NCI-H1048 (cell line): Measurements from ENCODE around the gene SLC4A3.
"Not testable (repeated sequence)": the region's sequence is repeated elsewhere in the genome, so short reads cannot be mapped to it uniquely, and the experiment has no call there.

Experiments used
- DNase-seq: peaks from one replicate; lab custom pipeline; 2025; lab: John Stamatoyannopoulos, UW

The SLC4A3 gene

GRCh38 chr2:219645631-219646527 is 18.4 kb downstream of the SLC4A3 start:
- DNase-seq = no peak

GRCh38 chr2:219648176-219648575 is 20.7 kb downstream of the SLC4A3 start:
- no peak for DNase-seq

GRCh38 chr2:219648963-219649362 is 21.5 kb downstream of the SLC4A3 start:
- no peak for DNase-seq

- DNase-seq = no peak
These were observed 23.2 kb downstream of the SLC4A3 start for GRCh38 chr2:219650426-219651248.

GRCh38 chr2:219651656-219652055 is 24.2 kb downstream of the SLC4A3 start:
- not testable (repeated sequence) for DNase-seq

GRCh38 chr2:219656526-219656925 is 29.1 kb downstream of the SLC4A3 start:
- no peak for DNase-seq

- no peak for DNase-seq
These were observed 30.9 kb downstream of the SLC4A3 start for GRCh38 chr2:219658196-219658846.

- DNase-seq = no peak
These were observed 31.4 kb downstream of the SLC4A3 start for GRCh38 chr2:219658874-219659273.

GRCh38 chr2:219661197-219661954 is 33.9 kb downstream of the SLC4A3 start:
- no peak for DNase-seq

- DNase-seq = no peak
These were observed 34.5 kb downstream of the SLC4A3 start for GRCh38 chr2:219661955-219662395.

GRCh38 chr2:219662566-219662965 is 35.1 kb downstream of the SLC4A3 start:
- no peak for DNase-seq

GRCh38 chr2:219663116-219663762 is 35.8 kb downstream of the SLC4A3 start:
- DNase-seq = no peak

- no peak for DNase-seq
These were observed 36.6 kb downstream of the SLC4A3 start for GRCh38 chr2:219664041-219664440.

GRCh38 chr2:219664944-219665343 is 37.5 kb downstream of the SLC4A3 start:
- no peak for DNase-seq

- DNase-seq = no peak
These were observed 38.5 kb downstream of the SLC4A3 start for GRCh38 chr2:219665926-219666325.

- DNase-seq = no peak
These were observed 40.9 kb downstream of the SLC4A3 start for GRCh38 chr2:219668316-219668715.

- no peak for DNase-seq
These were observed 43.0 kb downstream of the SLC4A3 start for GRCh38 chr2:219670386-219670785.

- DNase-seq = no peak
These were observed 43.8 kb downstream of the SLC4A3 start for GRCh38 chr2:219671279-219671678.

- DNase-seq = no peak
These were observed 45.0 kb downstream of the SLC4A3 start for GRCh38 chr2:219672406-219672805.

GRCh38 chr2:219675221-219675620 is 47.8 kb downstream of the SLC4A3 start:
- no peak for DNase-seq

GRCh38 chr2:219676586-219676985 is 49.2 kb downstream of the SLC4A3 start:
- no peak for DNase-seq
